ENCODE measurements around the gene FAM47E.

Gene FAM47E

GRCh38 chr4:76301068-76301774 is 49.7 kb downstream of the FAM47E start:
- TF ChIP-seq REST (IDR thresholded peaks at IDR 0.05; ENCODE audit: insufficient read depth in 1 of 2, low read depth in 2 of 2, low read length in 2 of 2): no peak
- TF ChIP-seq POLR2AphosphoS5 (IDR thresholded peaks at IDR 0.05; ENCODE audit: low read depth, low read length): no peak
- TF ChIP-seq SIN3A (IDR thresholded peaks at IDR 0.05; ENCODE audit: borderline replicate concordance, insufficient read depth, low read length): no peak
- TF ChIP-seq TAF1 (IDR thresholded peaks at IDR 0.05; ENCODE audit: borderline replicate concordance, insufficient read depth, low read length): no peak
- no peak for TF ChIP-seq FOXP2 (optimal IDR thresholded peaks at IDR 0.05; ENCODE audit: borderline replicate concordance, extremely low read depth, extremely low read length, insufficient read depth)

GRCh38 chr4:76301775-76302162 is 50.2 kb downstream of the FAM47E start:
- TF ChIP-seq FOXP2 (optimal IDR thresholded peaks at IDR 0.05; ENCODE audit: borderline replicate concordance, extremely low read depth, extremely low read length, insufficient read depth): no peak
- TF ChIP-seq SIN3A (IDR thresholded peaks at IDR 0.05; ENCODE audit: borderline replicate concordance, insufficient read depth, low read length): no peak
- no peak for TF ChIP-seq REST (IDR thresholded peaks at IDR 0.05; ENCODE audit: insufficient read depth in 1 of 2, low read depth in 2 of 2, low read length in 2 of 2)
- no peak for TF ChIP-seq POLR2AphosphoS5 (IDR thresholded peaks at IDR 0.05; ENCODE audit: low read depth, low read length)
- TF ChIP-seq TAF1 (IDR thresholded peaks at IDR 0.05; ENCODE audit: borderline replicate concordance, insufficient read depth, low read length): no peak

GRCh38 chr4:76302826-76303438 is 51.4 kb downstream of the FAM47E start:
- no peak for TF ChIP-seq POLR2AphosphoS5 (IDR thresholded peaks at IDR 0.05; ENCODE audit: low read depth, low read length)
- TF ChIP-seq TAF1 (IDR thresholded peaks at IDR 0.05; ENCODE audit: borderline replicate concordance, insufficient read depth, low read length): no peak
- TF ChIP-seq FOXP2 (optimal IDR thresholded peaks at IDR 0.05; ENCODE audit: borderline replicate concordance, extremely low read depth, extremely low read length, insufficient read depth): no peak
- no peak for TF ChIP-seq REST (IDR thresholded peaks at IDR 0.05; ENCODE audit: insufficient read depth in 1 of 2, low read depth in 2 of 2, low read length in 2 of 2)
- TF ChIP-seq SIN3A (IDR thresholded peaks at IDR 0.05; ENCODE audit: borderline replicate concordance, insufficient read depth, low read length): no peak

GRCh38 chr4:76305033-76305687 is 53.6 kb downstream of the FAM47E start:
- TF ChIP-seq FOXP2 (optimal IDR thresholded peaks at IDR 0.05; ENCODE audit: borderline replicate concordance, extremely low read depth, extremely low read length, insufficient read depth) (no peak), REST (IDR thresholded peaks at IDR 0.05; ENCODE audit: insufficient read depth in 1 of 2, low read depth in 2 of 2, low read length in 2 of 2) (no peak), SIN3A (IDR thresholded peaks at IDR 0.05; ENCODE audit: borderline replicate concordance, insufficient read depth, low read length) (no peak)
